ENCODE data around the gene FBXO9.

- TF ChIP-seq CTCF (IDR thresholded peaks at IDR 0.05; ENCODE audit: low read depth, low read length) (no peak), EZH2phosphoT487 (IDR thresholded peaks at IDR 0.05; ENCODE audit: low read depth) (no peak)
Measured at GRCh38 chr6:53032849-53033248, 32.4 kb upstream of the FBXO9 start.
